ENCODE data around the gene DEFB132.

GRCh38 chr20:309841-310644 lies 52.5 kb downstream of the DEFB132 start:
- TF ChIP-seq CTCF (IDR thresholded peaks at IDR 0.05) (no peak), POLR2A (IDR thresholded peaks at IDR 0.05) (no peak)
